Mesothelial cell of epicardium (in vitro differentiated cells): ENCODE results near the gene RIN3. TPM values are rescaled to one million over a fixed set of nuclear protein-coding genes. Genes with fewer than 3 reads are reported as not detected.

ENCODE experiments used
- DNase-seq, 2 experiments: peaks; one replicate each; pipeline ENCODE4 v3.0.0; 2021; ENCODE audit warnings: low spot score in 2 of 2; ENCODE audit not compliant: unreplicated experiment in 2 of 2
- H3K27ac Mint-ChIP-seq: 2 replicates; pipeline ENCODE4 v1.8.0; 2021; ENCODE audit warnings: mixed read lengths
- H3K27me3 Mint-ChIP-seq: 2 replicates; pipeline ENCODE4 v1.8.0; 2021; ENCODE audit warnings: low read depth, mixed read lengths
- H3K36me3 Mint-ChIP-seq: 2 replicates; pipeline ENCODE4 v1.8.0; 2021; ENCODE audit warnings: mixed read lengths
- H3K4me1 Mint-ChIP-seq: 2 replicates; pipeline ENCODE4 v1.8.0; 2021; ENCODE audit warnings: mixed read lengths
- H3K4me3 Mint-ChIP-seq: 2 replicates; pipeline ENCODE4 v1.8.0; 2021; ENCODE audit warnings: mild to moderate bottlenecking, moderate library complexity, mixed read lengths
- H3K9me3 Mint-ChIP-seq: 2 replicates; pipeline ENCODE4 v1.8.0; 2021; ENCODE audit warnings: mixed read lengths
- CTCF ChIP-seq: fragments of 200-600 bp; sonication (generic); IDR thresholded peaks from one replicate; pipeline ENCODE4 v1.5.0; 2021; ENCODE audit warnings: antibody characterized with exemption; ENCODE audit not compliant: unreplicated experiment
- total RNA-seq: library from RNA; stranded (reverse); gene quantifications from 3 replicates; pipeline ENCODE4 v1.2.1, GENCODE V29; 2021

The RIN3 gene
- total RNA-seq, 1 donor from 2014 or later: 19.9 TPM

GRCh38 chr14:92473261-92473968 is 40.2 kb upstream of the RIN3 start:
- H3K36me3 Mint-ChIP-seq: no peaks in the 10 kb centered on the region
- H3K4me1 Mint-ChIP-seq: peaks cover 8% of the 10 kb centered on the region
- no peak overlapping the region for H3K4me3 Mint-ChIP-seq
- no peak overlapping the region for H3K27ac Mint-ChIP-seq
- H3K9me3 Mint-ChIP-seq: peaks cover 17% of the 10 kb centered on the region
- H3K27me3 Mint-ChIP-seq: no peaks in the 10 kb centered on the region
- DNase-seq: peak in 1 of 2 experiments; percentile 24
- no peak for TF ChIP-seq CTCF

- H3K27ac Mint-ChIP-seq: no peak overlapping the region
- peaks cover 8% of the 10 kb centered on the region for H3K4me1 Mint-ChIP-seq
- no peaks in the 10 kb centered on the region for H3K36me3 Mint-ChIP-seq
- DNase-seq: peak in 1 of 2 experiments; percentile 16
- peaks cover 18% of the 10 kb centered on the region for H3K9me3 Mint-ChIP-seq
- H3K4me3 Mint-ChIP-seq: no peak overlapping the region
- H3K27me3 Mint-ChIP-seq: no peaks in the 10 kb centered on the region
- TF ChIP-seq CTCF: no peak
These were observed 39.5 kb upstream of the RIN3 start for GRCh38 chr14:92473969-92474535.

GRCh38 chr14:92475037-92475436 is 38.5 kb upstream of the RIN3 start:
- no peaks in the 10 kb centered on the region for H3K36me3 Mint-ChIP-seq
- no peak for DNase-seq
- H3K4me3 Mint-ChIP-seq: no peak overlapping the region
- TF ChIP-seq CTCF: no peak
- H3K27me3 Mint-ChIP-seq: no peaks in the 10 kb centered on the region
- H3K27ac Mint-ChIP-seq: no peak overlapping the region
- H3K4me1 Mint-ChIP-seq: peaks cover 8% of the 10 kb centered on the region
- H3K9me3 Mint-ChIP-seq: peaks cover 14% of the 10 kb centered on the region

- Mint-ChIP-seq H3K4me3 (no peak overlapping the region), H3K27me3 (no peaks in the 10 kb centered on the region), H3K36me3 (no peaks in the 10 kb centered on the region), H3K27ac (no peak overlapping the region), H3K4me1 (peaks cover 6% of the 10 kb centered on the region), H3K9me3 (peaks cover 11% of the 10 kb centered on the region)
- TF ChIP-seq CTCF: no peak
- DNase-seq: peak in 1 of 2 experiments; percentile 19
These were observed 38.0 kb upstream of the RIN3 start for GRCh38 chr14:92475451-92476187.

GRCh38 chr14:92480856-92481255 is 32.7 kb upstream of the RIN3 start:
- H3K36me3 Mint-ChIP-seq: no peaks in the 10 kb centered on the region
- peaks cover 11% of the 10 kb centered on the region for H3K9me3 Mint-ChIP-seq
- H3K27ac Mint-ChIP-seq: no peak overlapping the region
- no peaks in the 10 kb centered on the region for H3K27me3 Mint-ChIP-seq
- TF ChIP-seq CTCF: no peak
- DNase-seq: peak in 1 of 2 experiments; percentile 6
- no peaks in the 10 kb centered on the region for H3K4me1 Mint-ChIP-seq
- no peak overlapping the region for H3K4me3 Mint-ChIP-seq
